Measurements from ENCODE around the gene SPAG17. TPM values are rescaled to one million over a fixed set of nuclear protein-coding genes. Genes with fewer than 3 reads are reported as not detected.

The SPAG17 gene
- total RNA-seq, 1 experiment from 2014 or later = not detected

GRCh38 chr1:118013938-118014337 lies 171.1 kb downstream of the SPAG17 start:
- Mint-ChIP-seq H3K4me3 (ENCODE audit: unreplicated experiment) (no peak overlapping the region), H3K27me3 (ENCODE audit: insufficient read depth, unreplicated experiment) (no peaks in the 10 kb centered on the region), H3K27ac (ENCODE audit: low read depth, unreplicated experiment) (no peak overlapping the region), H3K4me1 (ENCODE audit: insufficient read depth, unreplicated experiment) (no peaks in the 10 kb centered on the region), H3K36me3 (ENCODE audit: insufficient read depth, unreplicated experiment) (no peaks in the 10 kb centered on the region), H3K9me3 (ENCODE audit: unreplicated experiment) (no peaks in the 10 kb centered on the region)
- ChIA-PET POLR2A (no interaction called here), CTCF (interaction anchor here (1.1 kb wide), 1 partner anchor 9 kb away, joined by 3 read pairs; no protein-coding TSS in a partner anchor)
- intact Hi-C loops (cut with micrococcal nuclease) = no loop called here
- BruUV-seq (replicated peaks) = no TSS peak
- no peak for TF ChIP-seq CTCF (IDR thresholded peaks at IDR 0.05; ENCODE audit: unreplicated experiment)
- no peak for DNase-seq (ENCODE audit: unreplicated experiment)

DNA sequence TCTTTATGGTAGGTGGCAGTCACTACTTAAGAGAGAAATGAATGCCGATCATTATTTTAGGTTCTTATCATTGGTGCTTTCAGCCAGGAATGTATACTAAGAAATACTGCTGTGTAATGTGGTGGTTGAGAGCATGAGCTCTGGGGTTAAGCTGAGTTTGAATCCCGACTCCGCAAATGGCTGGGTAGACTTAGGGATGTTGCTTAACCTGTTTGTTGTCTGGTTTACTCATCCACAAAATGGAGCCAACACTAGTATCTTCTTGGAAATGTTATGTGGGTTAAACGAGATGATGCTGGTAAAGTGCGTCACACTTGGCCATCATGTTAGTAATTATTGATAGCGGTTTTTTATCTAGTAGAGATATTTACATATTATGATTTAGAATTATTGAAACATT lies 171.7 kb downstream of the SPAG17 start:
- H3K4me3 Mint-ChIP-seq (ENCODE audit: unreplicated experiment) = no peak overlapping the region
- H3K9me3 Mint-ChIP-seq (ENCODE audit: unreplicated experiment) = no peaks in the 10 kb centered on the region
- TF ChIP-seq CTCF (IDR thresholded peaks at IDR 0.05; ENCODE audit: unreplicated experiment) = no peak
- BruUV-seq (replicated peaks) = no TSS peak
- H3K27ac Mint-ChIP-seq (ENCODE audit: low read depth, unreplicated experiment) = no peak overlapping the region
- H3K4me1 Mint-ChIP-seq (ENCODE audit: insufficient read depth, unreplicated experiment) = no peaks in the 10 kb centered on the region
- CTCF ChIA-PET = interaction anchor here (1.1 kb wide), 1 partner anchor 8 kb away, joined by 3 read pairs; no protein-coding TSS in a partner anchor
- intact Hi-C loops (cut with micrococcal nuclease) = no loop called here
- POLR2A ChIA-PET = no interaction called here
- H3K36me3 Mint-ChIP-seq (ENCODE audit: insufficient read depth, unreplicated experiment) = no peaks in the 10 kb centered on the region
- H3K27me3 Mint-ChIP-seq (ENCODE audit: insufficient read depth, unreplicated experiment) = no peaks in the 10 kb centered on the region
- DNase-seq (ENCODE audit: unreplicated experiment) = no peak

- POLR2A ChIA-PET = no interaction called here
Measured at GRCh38 chr1:118012515-118013124, 172.4 kb downstream of the SPAG17 start.

GRCh38 chr1:118008011-118008410 lies 177.0 kb downstream of the SPAG17 start:
- BruUV-seq (replicated peaks) = no TSS peak
- Mint-ChIP-seq H3K27me3 (ENCODE audit: insufficient read depth, unreplicated experiment) (no peaks in the 10 kb centered on the region), H3K36me3 (ENCODE audit: insufficient read depth, unreplicated experiment) (peaks cover 6% of the 10 kb centered on the region), H3K4me1 (ENCODE audit: insufficient read depth, unreplicated experiment) (no peaks in the 10 kb centered on the region), H3K27ac (ENCODE audit: low read depth, unreplicated experiment) (no peak overlapping the region), H3K9me3 (ENCODE audit: unreplicated experiment) (no peaks in the 10 kb centered on the region), H3K4me3 (ENCODE audit: unreplicated experiment) (no peak overlapping the region)
- POLR2A ChIA-PET = interaction anchor here (0.5 kb wide), 1 partner anchor 210 kb away, joined by 6 read pairs; no protein-coding TSS in a partner anchor
- no peak for TF ChIP-seq CTCF (IDR thresholded peaks at IDR 0.05; ENCODE audit: unreplicated experiment)
- intact Hi-C loops (cut with micrococcal nuclease) = no loop called here
- DNase-seq (ENCODE audit: unreplicated experiment) = no peak
- CTCF ChIA-PET = no interaction called here

More at GRCh38 chr1:118012515-118013124, 172.4 kb downstream of the SPAG17 start:
- Mint-ChIP-seq H3K27me3 (ENCODE audit: insufficient read depth, unreplicated experiment) (no peaks in the 10 kb centered on the region), H3K27ac (ENCODE audit: low read depth, unreplicated experiment) (no peak overlapping the region), H3K9me3 (ENCODE audit: unreplicated experiment) (no peaks in the 10 kb centered on the region), H3K36me3 (ENCODE audit: insufficient read depth, unreplicated experiment) (no peaks in the 10 kb centered on the region), H3K4me3 (ENCODE audit: unreplicated experiment) (no peak overlapping the region), H3K4me1 (ENCODE audit: insufficient read depth, unreplicated experiment) (no peaks in the 10 kb centered on the region)
- no peak for TF ChIP-seq CTCF (IDR thresholded peaks at IDR 0.05; ENCODE audit: unreplicated experiment)
- BruUV-seq (replicated peaks) = no TSS peak
- DNase-seq (ENCODE audit: unreplicated experiment) = no peak
- intact Hi-C loops (cut with micrococcal nuclease) = no loop called here
- CTCF ChIA-PET = interaction anchor here (1.1 kb wide), 1 partner anchor 8 kb away, joined by 3 read pairs; no protein-coding TSS in a partner anchor

Measured in MCF 10A (cell line).